Stimulated activated CD8-positive, alpha-beta memory T cell treated with anti-CD3 and anti-CD28 coated beads, Interleukin-12 subunit alpha, Interleukin-12 subunit beta, amount 100 ng/mL, for 24 hours (primary cell): Measurements from ENCODE around the gene FUT2.
"Not testable (repeated sequence)": the region's sequence is repeated elsewhere in the genome, so short reads cannot be mapped to it uniquely, and the experiment has no call there.

Source experiments
- DNase-seq: peaks from one replicate; pipeline ENCODE4 v3.0.0-alpha.2; 2020; ENCODE audit errors: extremely low read depth

Gene FUT2

GRCh38 chr19:48670699-48671445, 24.9 kb upstream of the FUT2 start:
- no peak for DNase-seq

GRCh38 chr19:48671446-48671995, 24.2 kb upstream of the FUT2 start:
- DNase-seq, result no peak

DNA sequence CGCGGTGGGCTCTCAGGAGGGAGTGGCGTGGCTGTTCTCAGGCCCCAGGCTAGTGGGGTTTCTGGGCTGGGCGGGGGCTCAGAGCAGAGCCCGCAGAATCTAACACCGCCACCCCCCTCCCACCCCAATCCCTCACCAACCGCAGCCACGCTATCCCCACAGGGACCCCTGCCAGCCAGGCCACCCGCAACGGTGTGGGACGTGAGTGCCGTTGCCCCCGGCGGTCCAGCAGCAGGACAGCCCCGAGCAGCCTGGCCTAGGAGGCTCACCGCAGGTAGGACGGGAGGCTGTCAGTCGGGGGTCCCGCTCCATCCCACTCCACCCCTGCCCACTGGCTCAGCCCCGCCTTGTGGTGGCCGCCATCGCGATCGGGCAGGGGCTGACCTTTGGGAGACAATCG, 22.8 kb upstream of the FUT2 start, which contains the start of gene NTN5:
Gene NTN5, minus strand, starts transcription at position 24 of the 400 bp plus-strand sequence. CDS start 2,031 bp downstream, outside the sequence.
- DNase-seq, result no peak

GRCh38 chr19:48673436-48674100, 22.2 kb upstream of the FUT2 start:
- DNase-seq, result no peak

DNA sequence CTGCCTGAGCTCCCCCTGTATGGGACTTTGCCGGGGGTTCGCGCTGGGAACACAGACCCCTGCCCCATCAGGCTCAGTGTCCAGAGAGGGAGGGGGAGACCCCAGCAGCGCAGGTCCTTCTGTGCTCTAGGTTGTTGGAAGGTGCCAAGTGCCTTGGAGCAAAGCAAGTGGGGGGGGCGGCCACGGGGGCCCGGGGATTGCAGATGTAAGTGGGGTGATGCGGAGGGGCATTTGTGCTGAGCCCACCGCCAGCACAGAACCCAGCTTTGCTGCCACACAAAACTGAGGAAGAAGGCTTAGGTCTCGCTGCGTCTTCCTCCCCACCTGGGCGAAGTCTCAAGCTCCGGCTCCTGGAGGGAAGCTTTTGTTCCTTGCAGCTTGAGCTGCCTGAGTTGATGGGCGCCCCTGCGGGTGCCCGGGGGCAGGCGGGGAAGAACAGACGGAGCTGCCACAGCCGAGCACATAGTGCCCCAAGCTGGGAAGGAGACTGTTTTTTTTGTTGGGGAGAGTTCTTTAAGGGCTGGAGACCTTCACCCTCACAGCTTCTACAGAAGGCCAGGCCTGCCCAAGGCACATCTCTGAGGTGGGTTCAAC, 21.5 kb upstream of the FUT2 start:
- no peak for DNase-seq

- peak; percentile 21 for DNase-seq
Measured at GRCh38 chr19:48674921-48675824, 20.6 kb upstream of the FUT2 start.

DNA sequence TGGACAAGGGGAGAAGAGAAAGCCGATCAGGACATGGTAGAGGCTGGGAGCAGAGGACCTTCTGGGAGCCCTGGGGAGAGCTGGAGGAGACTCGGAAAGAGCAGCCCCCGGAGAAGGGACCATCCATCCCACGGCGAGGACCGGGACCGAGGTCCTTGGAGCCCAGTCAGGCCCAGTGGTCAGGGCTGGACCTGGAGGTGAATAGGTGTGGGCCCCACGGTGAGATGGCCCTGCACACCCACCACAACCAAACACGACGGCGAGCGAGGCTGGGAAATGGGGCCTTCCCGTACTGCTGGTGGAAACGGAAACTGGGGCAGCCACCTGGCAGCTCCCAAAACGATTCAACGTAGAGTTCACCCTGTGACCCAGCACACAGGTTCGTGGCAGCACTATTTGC, 19.3 kb upstream of the FUT2 start:
- DNase-seq, result no peak

DNA sequence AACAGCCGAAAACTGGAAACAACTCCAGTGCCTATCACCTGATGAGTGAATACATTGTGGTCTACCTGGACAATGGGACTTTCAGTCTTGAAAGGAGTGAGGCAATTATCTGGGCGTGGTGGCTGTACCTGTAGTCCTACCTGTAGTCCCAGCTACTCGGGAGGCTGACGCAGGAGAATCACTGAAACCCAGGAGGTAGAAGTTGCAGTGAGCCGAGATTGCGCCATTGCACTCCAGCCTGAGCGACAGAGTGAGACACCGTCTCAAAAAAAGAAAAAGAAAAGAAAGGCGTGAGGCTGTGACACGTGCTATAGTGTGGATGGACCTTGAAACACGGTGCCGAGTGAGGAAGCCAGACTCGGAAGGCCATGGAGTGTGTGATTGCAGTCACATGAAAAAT, 18.9 kb upstream of the FUT2 start:
- DNase-seq, result no peak

- no peak for DNase-seq
Measured at GRCh38 chr19:48678201-48678600, 17.6 kb upstream of the FUT2 start.

DNA sequence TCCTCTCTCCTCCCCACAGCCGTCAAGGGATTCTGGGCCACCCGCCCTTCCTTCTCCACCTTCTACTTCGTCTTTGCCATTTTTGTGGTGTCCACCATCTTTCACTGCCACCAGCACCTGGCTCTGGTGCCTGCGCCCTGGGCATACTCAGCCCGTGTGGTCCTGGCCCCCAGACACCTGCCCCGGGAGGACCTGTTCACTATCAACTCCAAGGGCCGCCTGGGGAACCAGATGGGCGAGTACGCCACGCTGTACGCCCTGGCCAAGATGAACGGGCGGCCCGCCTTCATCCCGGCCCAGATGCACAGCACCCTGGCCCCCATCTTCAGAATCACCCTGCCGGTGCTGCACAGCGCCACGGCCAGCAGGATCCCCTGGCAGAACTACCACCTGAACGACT, 15.8 kb upstream of the FUT2 start:
- DNase-seq, result not testable (repeated sequence)

DNA sequence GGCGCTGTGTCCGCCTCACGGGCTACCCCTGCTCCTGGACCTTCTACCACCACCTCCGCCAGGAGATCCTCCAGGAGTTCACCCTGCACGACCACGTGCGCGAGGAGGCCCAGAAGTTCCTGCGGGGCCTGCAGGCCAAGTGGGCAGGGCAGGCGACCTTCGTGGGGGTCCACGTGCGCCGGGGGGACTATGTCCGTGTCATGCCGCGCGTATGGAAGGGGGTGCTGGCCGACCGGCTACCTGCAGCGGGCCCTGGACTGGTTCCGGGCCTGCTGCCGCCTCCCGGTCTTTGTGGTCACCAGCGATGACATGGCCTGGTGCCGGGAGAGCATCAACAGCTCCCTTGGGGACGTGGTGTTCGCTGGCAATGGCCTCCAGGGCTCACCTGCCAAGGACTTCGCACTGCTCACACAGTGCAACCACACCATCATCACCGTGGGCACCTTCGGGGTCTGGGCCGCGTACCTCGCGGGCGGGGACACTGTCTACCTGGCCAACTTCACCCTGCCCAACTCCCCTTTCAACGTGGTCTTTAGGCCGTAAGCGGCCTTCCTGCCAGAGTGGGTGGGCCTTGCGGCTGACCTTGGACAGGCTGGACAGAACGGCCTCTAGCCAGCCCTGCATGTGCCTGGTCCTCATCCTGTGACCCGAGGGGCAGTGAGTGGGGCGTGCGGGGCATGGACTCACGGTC, 15.2 kb upstream of the FUT2 start:
- no peak for DNase-seq

- DNase-seq, result no peak
Measured at GRCh38 chr19:48681127-48681470, 14.7 kb upstream of the FUT2 start.

DNA sequence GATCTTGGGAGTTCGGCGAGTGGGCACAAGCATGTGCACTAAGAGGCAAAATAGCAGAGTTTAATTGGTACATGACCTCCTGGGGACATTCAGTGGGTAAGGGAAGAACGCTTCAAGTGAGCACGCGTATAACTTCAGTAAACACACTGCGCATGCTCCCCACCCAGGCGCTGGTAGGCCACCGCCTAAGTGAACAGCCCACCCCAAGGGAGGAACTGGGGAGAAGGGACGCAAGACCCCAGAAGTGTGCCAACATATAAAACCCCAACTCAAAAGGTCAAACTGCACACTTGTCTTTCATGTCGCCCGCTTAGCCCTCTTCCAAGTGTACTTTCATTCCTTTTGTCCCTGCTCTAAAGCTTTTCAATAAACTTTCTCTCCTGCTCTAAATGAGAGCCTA, 12.4 kb upstream of the FUT2 start:
- DNase-seq, result no peak

DNA sequence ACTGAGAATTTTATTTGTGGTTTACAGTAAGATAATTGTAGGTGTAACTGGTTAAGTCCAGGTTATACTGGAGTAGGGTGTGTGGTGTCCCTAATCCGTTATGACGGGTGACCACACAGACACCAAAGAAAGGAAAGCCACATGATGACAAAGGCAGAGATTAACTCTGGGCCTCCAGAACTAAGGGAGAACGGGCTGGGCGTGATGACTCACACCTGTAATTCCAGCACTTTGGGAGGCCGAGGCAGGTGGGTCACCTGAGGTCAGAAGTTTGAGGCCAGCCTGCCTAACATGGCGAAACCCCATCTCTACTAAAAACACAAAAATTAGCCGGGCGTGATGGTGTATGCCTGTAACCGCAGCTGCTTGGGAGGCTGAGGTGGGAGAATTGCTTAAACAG, 10.2 kb upstream of the FUT2 start:
- no peak for DNase-seq

GRCh38 chr19:48686088-48686487, 9.7 kb upstream of the FUT2 start:
- DNase-seq, result no peak

DNA sequence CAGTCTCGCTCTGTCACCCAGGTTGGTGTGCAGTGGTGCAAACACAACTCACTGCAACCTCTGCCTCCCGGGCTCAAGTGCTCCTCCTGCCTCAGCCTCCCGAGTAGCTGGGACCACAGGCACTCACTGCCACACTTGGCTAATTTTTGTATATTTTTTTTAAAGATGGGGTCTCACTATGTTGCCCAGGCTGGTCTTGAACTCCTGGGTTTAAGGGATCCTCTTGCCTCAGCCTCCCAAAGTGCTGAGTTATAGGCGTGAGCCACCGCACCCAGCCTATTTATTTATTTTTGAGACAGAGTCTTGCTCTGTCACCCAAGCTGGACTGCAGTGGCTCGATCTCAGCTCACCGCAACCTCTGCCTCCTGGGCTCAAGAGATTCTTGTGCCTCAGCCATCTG, 9.1 kb upstream of the FUT2 start:
- DNase-seq, result not testable (repeated sequence)

DNA sequence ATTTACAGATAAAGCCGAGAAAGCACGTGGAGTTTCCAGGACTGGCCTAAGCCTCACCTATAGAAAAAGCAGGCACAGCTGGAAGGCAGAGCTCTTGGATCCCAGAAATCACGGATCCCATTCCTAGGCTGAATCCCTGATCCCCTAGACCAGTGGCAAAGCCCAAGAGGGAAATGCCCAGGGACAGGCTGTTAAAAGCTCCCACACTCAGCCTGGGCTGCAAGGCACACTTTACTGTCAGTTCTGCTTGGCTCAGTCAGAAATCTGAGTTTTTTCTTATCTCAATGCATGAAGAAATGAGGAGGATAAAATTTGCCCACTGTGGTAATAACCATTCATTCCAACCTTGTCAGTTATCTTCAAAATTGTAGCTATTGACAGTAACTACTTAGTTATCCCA, 8.0 kb upstream of the FUT2 start:
- DNase-seq, result no peak

DNA sequence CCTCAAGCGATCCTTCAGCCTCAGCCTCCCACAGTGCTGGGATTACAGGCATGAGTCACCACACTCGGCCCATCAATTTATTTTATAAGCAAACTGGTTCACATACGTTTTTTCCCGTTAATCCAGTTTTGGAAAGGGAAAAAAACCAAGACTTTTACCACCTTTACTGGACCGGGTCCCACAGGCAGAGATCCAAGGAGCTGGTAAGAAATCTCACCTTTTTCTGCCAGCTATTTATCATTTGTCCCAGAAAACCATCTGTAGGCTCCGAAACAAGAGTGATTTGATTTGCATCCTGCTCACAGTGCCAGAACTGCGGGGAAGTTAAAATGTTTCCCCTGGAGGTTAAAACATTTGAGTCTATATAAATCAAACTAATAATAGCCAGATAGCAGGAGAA, 6.3 kb upstream of the FUT2 start:
- no peak for DNase-seq

GRCh38 chr19:48693629-48694028, 2.1 kb upstream of the FUT2 start:
- not testable (repeated sequence) for DNase-seq

DNA sequence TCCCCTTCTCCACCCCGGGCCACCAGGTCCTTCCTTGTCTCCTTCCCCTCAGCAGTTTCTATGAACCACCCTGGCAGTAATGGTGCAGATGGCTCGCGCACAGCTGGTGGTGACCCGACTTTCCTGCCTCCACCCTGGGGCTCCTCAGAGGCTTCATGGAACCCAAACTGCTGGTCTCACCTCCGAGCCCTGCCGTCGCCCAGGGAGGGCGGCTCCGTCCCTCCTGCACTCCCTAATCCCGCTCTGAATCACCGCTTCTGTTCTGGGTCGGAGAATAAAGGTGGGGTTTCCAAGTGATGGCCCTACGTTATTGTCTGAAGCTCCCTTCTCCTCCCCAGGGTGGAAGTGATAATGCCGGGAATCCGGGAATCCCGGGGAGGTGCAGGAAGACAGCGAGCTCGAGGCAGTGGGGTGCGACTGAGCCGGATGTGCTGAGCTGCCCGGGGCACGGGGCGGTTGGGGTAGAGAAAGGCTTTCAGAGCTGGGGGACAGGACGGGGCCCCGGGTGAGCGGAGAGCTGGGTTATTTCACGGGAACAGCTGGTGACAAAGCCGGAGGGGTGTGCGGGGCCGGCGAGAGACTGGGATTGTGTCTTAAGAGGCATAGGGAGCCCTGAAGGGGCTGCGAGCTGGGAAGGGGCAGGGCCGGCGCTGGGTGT, 711 bp downstream of the FUT2 start:
- no peak for DNase-seq

- DNase-seq, result no peak
Measured at GRCh38 chr19:48698046-48698445, 2.3 kb downstream of the FUT2 start.
